ENCODE data around the gene CUEDC1.

CUEDC1 gene

DNA sequence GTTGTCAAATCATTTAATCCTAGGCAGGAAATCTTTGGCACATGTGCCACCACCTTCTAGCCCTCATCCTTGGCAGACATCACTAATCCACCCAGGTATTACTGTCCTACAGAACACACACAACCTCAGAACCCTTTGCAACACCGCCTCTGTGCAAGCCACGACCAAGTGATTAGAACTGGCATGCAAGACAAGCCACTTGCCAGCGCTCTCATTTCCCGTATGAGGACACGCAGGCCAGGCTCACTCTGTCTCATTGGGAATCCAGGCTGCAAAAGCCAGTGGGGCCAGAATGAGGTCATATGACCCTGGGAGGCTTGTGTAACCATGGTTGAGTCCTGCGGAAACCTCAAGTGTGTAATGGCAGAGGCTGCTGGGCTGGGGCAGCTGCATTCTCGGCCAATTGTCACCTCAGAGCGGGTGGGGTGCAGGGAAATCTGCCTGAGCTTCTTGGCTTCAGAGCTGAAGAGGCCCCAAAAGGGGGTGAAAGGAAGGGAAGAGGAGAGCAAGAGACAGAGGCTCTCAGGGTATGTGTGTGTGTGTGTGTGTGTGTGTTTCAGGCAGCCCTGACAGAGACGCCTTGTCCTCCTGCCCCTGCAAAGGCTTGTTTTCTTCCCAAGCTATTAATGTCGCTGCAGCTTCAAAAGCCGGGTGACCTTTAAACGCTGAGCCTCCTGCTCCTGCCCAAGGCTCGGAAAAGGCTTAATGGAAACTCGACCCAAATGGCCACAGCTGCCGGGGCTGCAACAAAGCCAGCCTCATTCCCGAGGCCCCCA, 62.2 kb downstream of the CUEDC1 start:
- no peak for DNase-seq

DNA sequence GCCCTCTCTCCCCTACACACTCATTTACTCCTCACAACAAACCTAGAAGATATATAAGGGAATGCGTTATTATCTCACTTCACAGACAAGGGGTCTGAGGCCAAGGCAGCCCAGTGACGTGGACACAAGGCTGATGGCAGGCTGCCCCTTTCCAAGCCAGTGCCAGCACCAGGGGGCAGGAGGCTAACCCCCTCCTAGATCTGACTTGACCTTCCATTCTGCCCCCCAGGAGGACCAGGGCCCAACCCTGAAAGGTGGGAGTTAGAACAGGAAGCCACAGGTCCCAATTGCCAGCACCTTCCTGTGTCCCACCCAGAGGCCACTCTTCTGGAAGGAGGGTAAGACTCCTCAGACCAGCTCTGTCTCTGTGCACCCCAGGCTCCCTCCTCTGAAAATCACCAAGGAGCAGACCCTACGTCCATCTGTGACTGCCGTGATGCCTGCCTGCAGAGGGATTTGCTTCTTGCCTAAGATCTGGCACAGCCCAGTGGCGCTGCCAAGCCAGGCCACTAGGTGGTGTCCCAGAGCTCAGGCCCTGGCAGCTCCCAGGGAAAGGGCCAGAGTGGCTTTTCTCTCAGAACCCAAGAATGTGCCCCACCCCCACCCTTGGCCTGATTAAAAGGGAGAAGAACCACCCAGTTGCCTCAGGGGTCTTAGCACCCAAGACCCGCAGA, 62.9 kb downstream of the CUEDC1 start:
- DNase-seq = no peak

DNA sequence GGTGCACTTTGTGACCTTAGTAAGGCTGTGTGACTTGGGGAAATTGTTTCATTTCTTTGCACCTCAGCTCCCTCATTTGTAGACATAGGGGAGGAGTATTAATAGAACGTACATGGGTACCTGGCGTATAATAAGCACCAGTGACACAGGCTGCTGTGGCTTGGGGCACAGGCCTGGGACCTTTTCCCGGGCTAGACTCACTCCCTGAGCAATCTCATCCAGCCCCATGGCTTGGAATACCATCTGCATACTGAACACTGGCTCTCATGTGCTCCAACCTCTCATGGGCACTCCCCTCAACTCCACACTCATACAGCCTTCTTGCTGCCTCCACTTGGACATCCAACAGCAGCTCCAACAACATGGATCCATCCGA, 64.4 kb downstream of the CUEDC1 start:
- no peak for DNase-seq

DNA sequence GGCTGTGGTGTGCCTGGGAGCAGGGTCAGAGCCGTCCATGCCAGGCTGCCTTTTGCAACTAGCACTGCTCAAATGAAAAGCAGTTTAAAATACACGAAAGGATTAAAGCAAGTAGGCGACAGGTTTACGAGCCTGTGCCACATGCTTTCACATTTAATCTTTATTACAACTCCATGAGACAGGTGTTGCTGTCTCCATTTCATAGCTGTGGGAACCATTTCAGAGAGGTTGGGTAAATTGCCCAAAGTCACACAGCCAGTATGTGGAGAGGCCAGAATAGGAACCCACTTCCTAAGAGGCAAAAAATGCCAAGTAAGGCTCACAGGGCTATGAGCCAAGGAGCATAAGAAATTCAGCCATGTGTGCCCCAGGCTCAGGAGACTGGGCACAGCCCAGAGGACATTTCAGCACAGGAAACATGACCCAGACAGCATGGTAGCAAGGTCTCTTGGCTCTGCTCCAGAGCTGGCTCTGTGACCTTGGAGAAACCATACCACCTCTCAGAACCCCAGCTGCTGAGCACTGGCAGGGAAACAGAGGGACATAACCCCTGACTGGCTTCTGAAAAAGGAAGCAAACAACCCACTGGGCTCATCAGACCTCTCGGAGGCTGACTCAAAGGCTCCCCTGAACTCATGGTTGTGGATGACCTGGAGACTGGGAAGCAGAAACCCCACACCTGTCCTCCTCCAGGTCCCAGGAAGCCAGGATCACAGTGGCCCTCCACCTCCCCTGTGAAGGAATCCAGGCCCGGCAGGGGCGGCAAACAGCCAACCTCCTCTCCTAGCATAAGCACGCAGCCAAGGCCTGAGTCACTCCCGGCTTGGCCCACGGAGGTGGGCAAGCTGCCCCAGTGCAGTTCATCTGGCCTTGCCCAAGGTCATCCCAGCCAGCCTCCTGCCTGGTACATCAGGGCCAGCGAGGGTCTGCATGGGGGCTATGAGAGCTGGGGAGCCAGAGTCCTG, 65.0 kb downstream of the CUEDC1 start:
- no peak for DNase-seq

DNA sequence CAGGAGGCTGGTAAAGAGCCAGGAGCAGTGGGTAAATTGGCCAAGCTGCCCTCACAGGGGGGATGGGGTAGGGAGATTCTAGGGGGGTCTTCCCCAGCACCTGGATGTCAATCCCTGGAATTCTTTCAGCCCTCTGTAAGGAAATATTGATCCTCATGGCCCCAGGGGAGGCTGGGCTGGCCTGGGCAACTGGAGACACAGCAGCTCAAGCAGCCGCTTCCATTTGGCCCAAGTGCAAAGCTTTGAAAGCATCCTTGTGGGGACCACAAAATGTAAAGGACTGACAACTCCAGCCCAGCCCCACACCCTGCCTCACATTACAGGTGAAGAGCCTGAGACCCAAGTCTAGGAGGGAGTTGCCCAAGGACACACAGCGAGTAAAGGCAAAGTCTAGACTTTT, 66.0 kb downstream of the CUEDC1 start:
- no peak for DNase-seq

DNA sequence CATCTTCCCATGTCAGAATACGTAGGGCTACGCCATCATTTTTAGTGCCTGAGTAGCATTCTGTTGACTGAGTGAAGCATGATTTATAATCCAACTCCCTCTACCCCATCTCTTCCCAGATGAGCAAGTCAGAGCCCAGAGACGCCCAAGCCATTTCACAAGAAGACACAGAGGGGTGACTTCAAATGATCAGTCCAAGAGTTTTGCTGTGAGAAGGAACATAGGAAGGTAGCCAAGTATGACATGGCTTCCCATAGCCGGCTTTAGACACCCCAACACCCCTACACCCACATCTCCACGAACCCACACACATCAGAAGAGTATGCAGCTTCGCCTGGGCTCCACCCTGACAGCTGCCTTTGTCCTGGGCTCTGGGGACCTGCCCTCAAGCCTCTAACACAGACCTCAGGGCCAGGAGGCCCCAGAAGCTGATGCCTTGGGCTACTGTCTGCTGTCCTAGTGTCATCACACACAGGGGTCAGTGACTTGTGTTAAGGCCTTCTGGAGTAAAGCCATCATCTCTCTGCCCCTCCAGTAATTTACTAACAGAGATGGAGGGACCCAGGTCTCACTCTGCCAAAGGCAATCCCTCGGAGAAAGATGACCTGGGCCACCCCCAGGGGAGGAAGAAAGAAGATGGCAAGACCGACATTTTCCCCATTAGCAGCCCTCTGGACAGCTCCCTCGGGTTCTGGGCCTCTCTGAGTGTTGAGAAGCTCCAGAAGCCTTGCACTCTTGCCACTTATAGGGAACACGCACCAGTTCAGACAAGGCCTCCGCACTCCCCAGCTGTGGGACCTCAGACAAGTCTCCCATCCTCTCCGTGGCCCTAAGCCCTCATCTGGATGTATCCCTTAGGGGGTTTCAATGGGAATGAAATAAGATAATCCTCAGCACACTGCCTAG, 66.6 kb downstream of the CUEDC1 start:
- no peak for DNase-seq

DNA sequence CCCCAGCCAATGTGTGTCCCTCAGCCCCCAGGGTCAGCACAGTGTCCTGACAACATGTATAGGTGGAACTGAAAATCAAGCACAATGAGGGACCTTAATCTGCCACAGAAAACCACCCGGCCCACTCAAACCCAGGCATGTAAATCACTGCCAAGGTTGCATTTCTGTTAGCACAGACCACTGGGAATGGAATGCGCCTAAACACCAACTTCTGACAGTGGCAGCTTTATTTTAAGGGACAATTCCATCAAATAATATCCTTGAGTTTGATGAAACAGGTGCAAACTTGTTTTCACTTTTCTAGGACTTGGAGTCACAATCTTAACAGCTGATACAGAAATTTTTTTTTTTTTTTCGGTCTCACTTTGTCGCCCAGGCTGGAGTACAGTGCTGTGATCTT, 68.1 kb downstream of the CUEDC1 start:
- DNase-seq = no peak

DNA sequence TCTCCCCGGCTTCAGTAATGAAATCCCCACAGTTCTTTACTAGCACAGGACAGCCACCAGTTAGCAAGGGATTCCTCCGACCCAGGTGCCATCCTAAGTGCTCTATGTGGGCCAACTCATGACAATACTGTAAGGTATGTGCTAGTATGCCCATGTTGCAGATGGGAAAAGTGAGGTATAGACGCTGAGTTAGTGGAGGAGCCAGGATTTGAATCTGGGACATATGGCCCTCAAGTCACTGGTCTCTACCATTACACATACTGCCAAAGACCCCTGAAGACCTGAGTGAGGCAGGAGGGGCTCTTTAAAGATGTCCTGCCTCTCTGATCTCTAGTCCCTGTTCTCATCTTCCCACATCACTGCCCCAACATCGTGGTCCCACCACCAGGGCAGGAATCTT, 69.2 kb downstream of the CUEDC1 start:
- no peak for DNase-seq

DNA sequence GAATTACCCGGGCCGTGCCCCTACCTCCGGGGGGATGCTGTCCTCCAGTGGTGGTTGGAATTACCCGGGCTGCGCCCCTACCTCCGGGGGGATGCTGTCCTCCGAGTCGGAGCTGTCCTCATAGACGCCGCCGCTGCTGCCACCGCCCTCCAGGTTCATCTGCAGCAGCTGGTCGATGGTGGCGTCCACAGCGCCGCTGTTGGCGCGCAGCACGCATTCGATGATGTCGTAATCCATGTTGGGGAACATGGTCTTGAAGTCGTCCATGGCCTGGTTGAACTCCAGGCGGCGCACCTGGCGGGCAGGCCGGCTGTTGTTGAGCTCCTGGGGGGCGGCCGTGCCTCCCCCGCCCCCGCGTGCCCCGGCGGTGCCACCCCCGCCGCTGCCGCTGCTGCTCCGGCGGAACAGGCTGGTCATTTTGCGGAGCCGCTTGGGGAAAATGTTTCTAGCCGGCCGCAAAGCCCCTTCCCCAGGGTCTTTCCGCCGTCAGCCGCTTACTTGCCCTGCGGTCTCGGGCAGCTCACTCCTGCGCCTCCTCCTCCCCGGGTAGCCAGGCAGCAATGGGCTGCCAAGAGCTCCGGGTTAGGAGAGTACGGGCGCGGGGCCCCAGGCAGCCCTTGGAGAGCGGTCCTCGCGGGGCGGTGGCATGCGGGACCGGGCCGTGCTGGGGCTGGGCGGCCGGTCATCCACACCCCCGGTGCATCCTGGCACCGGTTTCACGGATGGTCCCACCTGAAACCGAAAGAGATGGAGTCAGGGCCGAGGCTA, 69.9 kb downstream of the CUEDC1 start:
- no peak for DNase-seq

DNA sequence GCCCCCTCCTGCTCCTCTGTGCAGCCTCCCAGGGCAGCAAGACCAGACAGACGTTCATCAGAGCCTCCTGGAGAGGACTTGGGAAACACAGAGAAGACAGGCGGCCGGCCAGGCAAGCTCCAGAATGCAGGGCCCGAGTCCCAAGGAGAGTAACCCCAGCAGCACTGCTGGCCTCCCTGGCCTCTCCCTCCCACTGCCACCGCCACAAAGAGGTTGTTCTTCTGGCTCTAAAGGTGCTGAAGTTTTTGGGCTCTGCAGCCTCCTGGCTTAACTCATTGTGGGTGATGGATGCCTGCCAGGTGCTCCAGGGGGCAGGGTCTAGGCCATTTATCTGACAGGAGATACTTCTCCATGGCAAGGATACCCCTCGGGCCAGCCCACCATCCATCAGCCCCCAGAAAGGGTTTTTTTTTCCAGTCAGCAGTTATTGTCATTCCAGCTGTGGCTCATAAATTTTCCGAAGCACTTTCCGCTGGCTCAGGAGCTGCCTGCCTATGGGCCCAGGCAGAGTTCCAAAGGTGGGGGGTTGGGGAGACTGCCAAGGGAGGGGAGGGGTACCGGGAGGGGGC, 73.3 kb downstream of the CUEDC1 start:
- DNase-seq = no peak

DNA sequence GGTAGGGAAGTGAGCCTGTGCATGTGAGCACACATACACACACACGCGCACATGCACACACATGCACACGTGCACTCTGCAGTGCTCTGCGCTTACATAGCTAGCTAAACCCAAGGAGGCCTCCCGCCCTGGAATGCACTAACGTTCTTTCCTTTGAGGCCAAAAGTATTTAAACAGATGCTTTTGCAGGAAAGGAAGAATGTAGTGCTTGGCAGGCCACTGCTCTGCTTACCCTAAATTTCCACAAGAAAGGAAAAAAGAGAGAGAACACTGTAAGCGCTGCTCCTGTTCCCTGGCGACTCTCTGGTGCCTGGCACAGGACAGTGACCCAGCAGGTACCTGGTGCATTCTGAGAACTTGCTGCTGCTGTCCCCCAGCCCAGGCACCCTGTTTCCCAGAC, 74.1 kb downstream of the CUEDC1 start:
- no peak for DNase-seq

DNA sequence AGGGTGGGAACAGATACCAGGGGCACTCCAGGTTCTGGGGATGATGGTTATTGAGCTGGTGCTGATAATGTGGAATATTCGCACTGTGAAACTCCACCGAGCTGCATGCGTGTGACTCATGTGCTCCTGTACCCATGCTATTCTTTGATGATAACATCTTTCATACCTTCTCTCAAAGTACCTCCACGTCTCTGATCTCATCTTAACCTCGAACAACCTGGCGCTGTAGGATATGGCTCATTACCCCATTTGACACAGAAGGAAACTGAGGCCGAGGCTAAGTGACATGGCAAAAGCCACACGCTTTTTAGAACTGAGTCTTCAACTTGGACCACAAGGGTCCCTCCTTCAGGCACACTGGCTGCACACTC, 75.1 kb downstream of the CUEDC1 start:
- DNase-seq = no peak

DNA sequence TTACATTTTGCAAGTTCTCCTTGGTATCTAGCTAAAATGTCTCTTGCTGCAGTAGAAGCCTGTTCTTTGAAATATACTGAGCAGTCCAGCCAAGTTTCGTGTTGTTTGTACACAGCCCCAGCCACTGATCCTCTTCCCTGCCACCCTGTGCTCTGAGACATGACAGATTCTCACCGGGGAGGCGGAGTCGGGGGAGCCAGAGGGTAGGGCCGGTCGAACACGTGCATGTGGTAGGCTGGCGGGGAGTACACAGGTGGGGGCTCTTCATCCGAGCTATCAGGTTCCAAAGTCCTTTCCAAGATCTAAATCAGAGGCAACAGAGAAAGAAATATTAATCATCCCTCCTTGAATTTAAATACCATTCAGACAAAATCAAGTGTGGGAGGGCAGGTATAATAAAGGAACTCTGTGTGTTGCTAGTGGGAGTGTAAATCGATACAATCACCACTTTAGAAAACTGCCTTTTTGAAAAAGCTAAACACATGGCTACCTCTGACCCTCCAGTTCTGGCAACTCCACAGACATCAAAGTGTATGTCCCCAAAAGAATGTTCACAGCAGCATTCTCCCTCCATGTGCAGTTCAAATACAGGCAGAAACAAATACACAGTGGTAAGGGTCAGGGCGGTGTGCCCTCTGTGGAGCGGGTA, 75.7 kb downstream of the CUEDC1 start:
- no peak for DNase-seq

DNA sequence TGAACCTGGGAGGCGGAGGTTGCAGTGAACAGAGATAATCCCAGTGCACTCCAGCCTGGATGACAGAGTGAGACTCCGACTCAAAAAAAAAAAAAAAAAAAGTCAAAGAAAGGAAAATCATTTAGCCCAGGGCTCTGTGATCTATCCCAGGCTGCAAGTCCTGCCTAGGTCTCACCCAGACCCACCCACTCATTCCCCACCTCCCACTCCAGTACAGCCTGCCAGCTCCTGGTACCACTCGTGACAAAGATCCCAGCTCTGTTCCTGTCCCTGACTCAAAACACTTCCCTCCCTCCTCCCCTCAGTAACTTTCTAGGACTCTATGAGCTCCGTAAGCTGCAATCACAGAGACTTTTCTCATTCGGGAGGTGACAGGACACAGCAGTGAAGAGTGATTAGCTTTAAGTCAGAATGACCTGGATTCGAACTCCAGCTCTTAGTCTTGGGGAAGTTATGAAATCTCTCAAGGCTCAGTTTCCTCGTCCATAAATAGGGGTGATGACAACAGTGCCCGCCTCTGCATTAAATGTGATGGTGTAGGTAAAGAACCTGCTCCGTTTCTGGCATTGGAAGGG, 77.3 kb downstream of the CUEDC1 start:
- DNase-seq = no peak

DNA sequence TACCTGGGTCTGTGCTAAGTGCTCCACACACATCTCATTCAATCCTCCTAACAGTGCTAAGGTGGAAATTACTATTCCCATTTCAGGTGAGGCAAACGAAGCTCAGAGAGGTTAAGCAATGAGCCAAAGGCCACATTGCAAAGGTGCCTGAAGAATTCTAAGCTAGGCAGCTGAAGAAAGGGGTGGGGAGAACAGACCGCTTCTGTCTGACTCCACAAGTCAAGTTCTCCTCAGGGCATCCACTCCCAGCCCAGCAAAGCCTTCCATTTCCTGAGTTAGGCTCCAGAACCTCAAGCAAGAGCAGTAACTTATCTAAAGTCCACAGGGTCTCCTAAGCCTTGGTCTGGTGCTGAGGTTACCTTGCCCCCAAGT, 78.4 kb downstream of the CUEDC1 start:
- no peak for DNase-seq

DNA sequence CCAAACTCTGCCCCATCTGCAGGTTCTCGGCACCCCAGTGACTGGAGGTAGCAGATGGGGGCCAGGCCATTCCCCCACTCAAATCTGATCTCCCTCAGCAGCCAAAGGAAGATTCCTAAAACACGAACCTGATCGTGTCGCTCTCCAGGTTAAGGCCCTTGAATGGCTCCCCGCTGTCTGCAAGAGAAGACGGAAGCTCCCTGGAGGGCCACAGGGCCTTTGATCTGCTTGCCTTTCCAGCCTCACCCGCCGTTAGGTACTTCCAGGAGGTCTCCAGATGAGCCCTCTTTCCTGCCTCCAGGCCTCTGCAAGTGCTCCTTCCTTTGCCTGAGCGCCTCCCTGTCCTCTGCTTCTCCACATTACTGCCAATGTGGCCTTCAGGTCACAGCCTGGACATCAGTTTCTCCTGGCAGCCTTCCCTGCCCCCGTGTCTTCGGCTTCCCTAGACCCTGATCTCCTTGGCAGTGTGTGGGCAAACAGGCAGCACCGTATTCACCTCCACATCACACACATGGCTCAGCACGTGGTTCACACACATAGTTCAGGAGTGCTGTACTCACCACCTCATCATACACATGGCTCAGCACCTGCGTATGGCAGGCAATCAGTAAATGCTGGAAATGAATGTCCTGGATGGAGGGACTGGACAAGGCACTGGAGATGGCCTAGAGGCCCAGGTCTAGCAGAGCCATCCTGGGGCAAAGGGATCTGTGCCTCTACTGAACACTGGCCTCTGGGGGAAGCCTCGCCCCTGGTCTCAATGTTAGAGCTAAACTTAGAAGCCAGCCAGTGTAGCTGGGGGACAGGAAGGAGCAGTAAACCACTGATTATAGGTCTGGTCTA, 79.0 kb downstream of the CUEDC1 start:
- no peak for DNase-seq

DNA sequence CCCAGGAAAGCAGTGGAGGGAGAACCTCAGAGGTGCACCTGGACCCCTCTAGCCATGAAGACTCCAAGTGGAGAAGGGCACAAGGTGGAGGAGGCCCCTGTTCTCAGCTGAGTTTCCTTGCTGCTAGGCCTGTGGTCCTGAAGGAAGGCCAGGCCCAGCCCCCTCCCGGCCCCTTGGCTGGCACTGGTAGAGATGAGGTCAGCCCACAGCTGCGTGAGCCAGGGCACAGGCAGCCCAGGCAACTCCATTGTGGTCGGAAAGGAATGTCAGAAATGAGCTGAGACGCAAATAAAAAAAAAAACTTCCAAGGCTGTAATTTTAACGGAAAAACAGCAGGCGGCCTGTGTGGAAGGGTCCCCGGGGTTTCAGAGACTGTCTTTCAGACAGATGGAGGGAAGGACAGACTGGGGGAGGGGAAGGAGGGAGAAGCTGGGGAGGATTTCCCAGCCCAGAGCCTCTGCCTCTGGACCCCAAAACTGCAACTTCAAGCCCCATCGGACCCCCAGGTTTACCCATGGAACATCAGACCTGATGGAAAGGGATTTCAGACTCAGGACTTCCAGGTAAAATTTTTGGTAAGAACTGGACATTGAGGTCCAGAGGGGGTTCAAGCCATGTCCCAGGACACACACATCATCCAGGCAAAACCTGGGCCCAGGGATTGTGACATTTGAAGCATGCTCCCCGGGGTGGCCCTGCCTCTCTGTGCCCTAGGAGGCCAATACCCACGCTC, 79.8 kb downstream of the CUEDC1 start:
- no peak for DNase-seq

DNA sequence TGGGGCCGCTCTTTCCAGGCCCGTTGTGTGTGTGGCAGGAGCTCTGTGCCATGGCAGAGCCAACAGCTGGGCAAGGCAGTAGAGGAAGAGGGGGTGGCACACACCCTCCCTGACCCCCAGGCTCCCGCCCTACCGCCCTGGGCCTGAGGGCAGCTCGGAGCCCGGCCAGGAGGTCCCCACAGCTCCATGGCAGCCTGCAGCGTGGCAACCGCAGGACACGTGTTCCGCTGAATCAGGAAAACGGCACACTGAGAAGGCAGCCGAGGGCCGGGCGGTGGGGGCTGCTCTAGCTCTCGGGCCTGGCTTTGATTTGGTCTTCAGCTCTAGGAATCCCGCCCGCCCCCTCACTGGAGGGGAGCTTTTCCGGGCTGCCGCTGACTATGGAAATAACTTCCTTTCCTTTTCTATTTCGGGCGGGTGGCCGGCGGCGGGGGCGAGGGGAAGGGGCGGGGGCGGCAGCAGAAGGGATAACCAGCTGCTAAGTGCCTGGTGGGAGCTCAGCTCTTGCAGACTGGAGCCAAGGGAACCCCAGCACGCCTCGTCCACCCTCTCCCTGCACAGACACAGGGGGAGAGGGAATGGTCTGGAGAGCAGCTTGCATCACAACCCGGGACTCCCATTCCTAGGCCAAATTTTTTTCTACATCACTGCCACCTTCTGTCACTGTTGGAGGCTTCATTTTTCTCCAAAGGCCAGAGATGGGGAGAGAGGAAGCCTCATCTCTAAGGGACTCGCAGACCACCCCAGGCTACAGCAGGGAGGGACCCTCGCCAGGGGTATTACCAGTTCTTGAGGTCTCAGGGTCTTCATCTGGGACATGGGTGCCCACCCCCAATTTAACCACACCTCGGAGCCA, 80.5 kb downstream of the CUEDC1 start:
- no peak for DNase-seq
